Panc1 (cell line): ENCODE data around the gene LINGO1. TPM values are rescaled to one million over a fixed set of nuclear protein-coding genes. Genes with fewer than 3 reads are reported as not detected.

Source experiments
- ATAC-seq: fragments of 200-7000 bp; cut with Tn5 transposase; 2 replicates; pipeline ENCODE4 v1.9.1; 2020; ENCODE audit warnings: mild to moderate bottlenecking, moderate library complexity
- BruUV-seq: library from RNA; stranded (reverse); fragments of 400-500 nt; replicated peaks from 2 replicates; lab custom pipeline; 2021; lab: Mats Ljungman, UMichigan
- CTCF ChIA-PET: fragments of 300-600 bp; sonication (Branson Sonifier 250); formaldehyde crosslinking; loops from one replicate; lab custom pipeline; 2022; ENCODE audit warnings: antibody characterized with exemption; lab: Charles Lee
- POLR2A ChIA-PET: fragments of 300-600 bp; sonication (Branson Sonifier 250); formaldehyde crosslinking; loops from one replicate; lab custom pipeline; 2022; ENCODE audit warnings: antibody characterized with exemption; lab: Charles Lee
- DNase-seq: peaks from one replicate; pipeline ENCODE4 v3.0.0-alpha.2; 2010; ENCODE audit warnings: low read depth, low spot score
- H3K27ac ChIP-seq: 2 replicates; pipeline ENCODE4 v1.5.1; 2011; ENCODE audit warnings: mild to moderate bottlenecking, low read length, inconsistent platforms
- H3K27me3 ChIP-seq: fragments of 200-500 bp; sonication (Bioruptor generic); 2 replicates; pipeline ENCODE4 v1.6.0; 2014; ENCODE audit warnings: low read length, inconsistent platforms; ENCODE audit not compliant: control insufficient read depth, insufficient read depth
- H3K36me3 ChIP-seq: fragments of 200-500 bp; sonication (Bioruptor generic); 2 replicates; pipeline ENCODE4 v1.5.1; 2014; ENCODE audit warnings: inconsistent platforms, mild to moderate bottlenecking, low read length, moderate library complexity; ENCODE audit not compliant: control insufficient read depth, insufficient read depth
- H3K4me1 ChIP-seq: 2 replicates; pipeline ENCODE4 v1.5.1; 2011; ENCODE audit warnings: inconsistent platforms, mild to moderate bottlenecking, low read length, moderate library complexity; ENCODE audit not compliant: control insufficient read depth, insufficient read depth
- H3K4me3 ChIP-seq, 2 experiments: 2 replicates each; pipeline ENCODE4 v1.5.1; 2011 to 2012; ENCODE audit warnings: low read depth in 2 of 2, low read length in 2 of 2, mild to moderate bottlenecking in 2 of 2, inconsistent platforms in 1 of 2, moderate library complexity in 1 of 2
- H3K9me3 ChIP-seq: fragments of 200-500 bp; sonication (Bioruptor generic); 2 replicates; pipeline ENCODE4 v1.5.1; 2014; ENCODE audit warnings: low read depth, mild to moderate bottlenecking, inconsistent platforms, low read length, moderate library complexity; ENCODE audit not compliant: control insufficient read depth, insufficient read depth
- CTCF ChIP-seq: fragments of 450-650 bp; IDR thresholded peaks from 2 replicates; pipeline ENCODE4 v1.5.1; 2017; ENCODE audit warnings: mild to moderate bottlenecking
- POLR2AphosphoS5 ChIP-seq: IDR thresholded peaks from 2 replicates; pipeline ENCODE4 v1.6.1; 2012; ENCODE audit warnings: mild to moderate bottlenecking, low read depth, low read length, moderate library complexity
- REST ChIP-seq, 2 experiments: IDR thresholded peaks; 2 replicates each; pipeline ENCODE4 v1.6.1; 2011 to 2012; ENCODE audit warnings: low read depth in 2 of 2, control low read depth in 1 of 2, low read length in 1 of 2, mild to moderate bottlenecking in 1 of 2, moderate library complexity in 1 of 2; ENCODE audit not compliant: insufficient read depth in 1 of 2
- SIN3A ChIP-seq: IDR thresholded peaks from 2 replicates; pipeline ENCODE4 v1.6.1; 2012; ENCODE audit warnings: low read depth, mild to moderate bottlenecking, low read length, moderate library complexity, borderline replicate concordance; ENCODE audit not compliant: insufficient read depth
- TCF7L2 ChIP-seq: IDR thresholded peaks from 2 replicates; pipeline ENCODE4 v1.6.1; 2011; ENCODE audit warnings: mild to moderate bottlenecking, low read depth, low read length, inconsistent platforms
- in situ Hi-C: cut with HindIII; loops from 2 replicates; pipeline ENCODE4 v1.10.0; 2016; ENCODE audit warnings: low sequenced_read_pairs, low pct_unique_long_range_greater_than_20kb
- intact Hi-C: fragments of 100-400 bp; cut with micrococcal nuclease; formaldehyde crosslinking; loops from one replicate; pipeline ENCODE4 v1.10.0; 2022; ENCODE audit not compliant: unreplicated experiment
- total RNA-seq: library from RNA; stranded (reverse); gene quantifications from one replicate; pipeline ENCODE4 v1.2.1, GENCODE V29; 2021; ENCODE audit not compliant: unreplicated experiment

The LINGO1 gene
- total RNA-seq, 1 experiment from 2014 or later: 18.2 TPM

GRCh38 chr15:77649610-77650009, 16.9 kb upstream of the LINGO1 start:
- BruUV-seq: no TSS peak
- ChIA-PET POLR2A (no interaction called here), CTCF (interaction anchor here (0.9 kb wide), 1 partner anchor 172 kb away, joined by 3 read pairs; no protein-coding TSS in a partner anchor)
- no peak overlapping the region for H3K4me3 ChIP-seq
- no peaks in the 10 kb centered on the region for H3K36me3 ChIP-seq
- no peaks in the 10 kb centered on the region; the same call in 1 of the 2 replicates for H3K27me3 ChIP-seq
- ATAC-seq: no peak
- no peak for DNase-seq
- TF ChIP-seq CTCF (no peak), TCF7L2 (no peak), POLR2AphosphoS5 (no peak), REST (IDR thresholded peaks at IDR 0.05; ENCODE audit: insufficient read depth in 1 of 2, low read depth in 2 of 2, low read length in 1 of 2) (no peak), SIN3A (no peak)
- no peaks in the 10 kb centered on the region for H3K4me1 ChIP-seq
- intact Hi-C loops: no loop called here
- H3K27ac ChIP-seq: no peak overlapping the region
- in situ Hi-C loops: no loop called here
- no peaks in the 10 kb centered on the region for H3K9me3 ChIP-seq

GRCh38 chr15:77649017-77649416, 16.3 kb upstream of the LINGO1 start:
- DNase-seq (no peak), ATAC-seq (no peak)
- Histone ChIP-seq H3K27me3 (no peaks in the 10 kb centered on the region; the same call in 1 of the 2 replicates), H3K4me1 (no peaks in the 10 kb centered on the region), H3K27ac (no peak overlapping the region), H3K9me3 (no peaks in the 10 kb centered on the region), H3K4me3 (no peak overlapping the region), H3K36me3 (no peaks in the 10 kb centered on the region)
- BruUV-seq: no TSS peak
- intact Hi-C loops (no loop called here), in situ Hi-C loops (no loop called here)
- POLR2A ChIA-PET: no interaction called here
- CTCF ChIA-PET: interaction anchor here (0.8 to 0.9 kb wide), 2 partner anchors 47 to 172 kb away, joined by 3 read pairs; no protein-coding TSS in a partner anchor
- no peak for TF ChIP-seq TCF7L2

- intact Hi-C loops: no loop called here
- H3K9me3 ChIP-seq: no peaks in the 10 kb centered on the region
- no peaks in the 10 kb centered on the region for H3K36me3 ChIP-seq
- no peak overlapping the region for H3K27ac ChIP-seq
- BruUV-seq: no TSS peak
- DNase-seq: no peak
- no peak for ATAC-seq
- no peaks in the 10 kb centered on the region; the same call in 1 of the 2 replicates for H3K27me3 ChIP-seq
- H3K4me3 ChIP-seq: no peak overlapping the region
- ChIA-PET POLR2A (no interaction called here), CTCF (no interaction called here)
- in situ Hi-C loops: no loop called here
- H3K4me1 ChIP-seq: peaks cover 1% of the 10 kb centered on the region; the same call in 1 of the 2 replicates
- TF ChIP-seq SIN3A: no peak
- no peak for TF ChIP-seq CTCF
- no peak for TF ChIP-seq TCF7L2
- no peak for TF ChIP-seq POLR2AphosphoS5
- no peak for TF ChIP-seq REST (IDR thresholded peaks at IDR 0.05; ENCODE audit: insufficient read depth in 1 of 2, low read depth in 2 of 2, low read length in 1 of 2)
These were observed 15.2 kb upstream of the LINGO1 start for GRCh38 chr15:77647961-77648360.
